Measurements from ENCODE around the gene GRID2IP. TPM values are rescaled to one million over a fixed set of nuclear protein-coding genes. Genes with fewer than 3 reads are reported as not detected.

GRID2IP gene
- polyA plus RNA-seq, 1 donor (not counting 4 experiments of a cell fraction or from before 2014, with no cell fraction given), result 0.04 TPM

DNA sequence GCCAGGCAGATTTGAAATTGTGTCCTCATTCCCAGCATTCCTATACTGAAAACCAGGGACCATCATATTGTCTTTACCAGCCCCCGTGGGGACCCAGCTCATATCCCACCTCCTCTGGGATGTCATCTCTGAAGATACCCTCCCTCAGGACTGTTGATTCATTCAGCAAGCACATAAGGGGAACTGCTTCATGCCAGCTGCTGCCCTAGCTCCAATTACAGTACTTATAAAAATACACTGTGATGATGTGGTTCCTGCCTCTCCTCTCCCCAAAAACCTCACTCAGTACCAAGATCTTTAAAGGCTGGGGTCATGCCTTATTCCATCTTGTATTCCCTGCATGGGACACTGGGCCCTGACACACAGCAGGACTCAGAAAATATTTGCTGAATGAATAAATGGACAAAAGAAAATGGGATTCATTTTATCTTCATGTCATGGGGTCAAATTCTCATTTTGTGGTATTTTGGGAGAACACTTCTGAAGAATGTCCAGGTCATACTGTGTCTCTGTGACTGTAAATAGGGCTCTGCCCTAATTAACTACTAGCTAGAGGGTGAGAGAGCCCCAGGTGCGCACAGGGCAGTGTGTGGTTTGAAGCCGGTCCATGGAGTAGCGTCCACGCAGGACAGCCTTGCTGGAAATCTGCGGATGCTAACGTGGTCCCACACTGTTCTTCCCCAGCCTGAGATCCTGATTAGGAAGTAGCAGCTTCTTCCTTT lies 74.5 kb downstream of the GRID2IP start:
- TF ChIP-seq EZH2 (IDR thresholded peaks at IDR 0.05; ENCODE audit: low read length), result no peak
- H3K4me2 ChIP-seq (ENCODE audit: control insufficient read depth, extremely low read depth, insufficient read depth, low read depth, low read length), result no peak overlapping the region
- peaks cover 36% of the 10 kb centered on the region for H4K20me1 ChIP-seq (ENCODE audit: control insufficient read depth, extremely low read depth, insufficient read depth, low read length)
- no peak for FAIRE-seq
- no peak overlapping the region for H2AFZ ChIP-seq (ENCODE audit: control insufficient read depth, low read length)
- no peaks in the 10 kb centered on the region for H3K9me1 ChIP-seq (ENCODE audit: control insufficient read depth, extremely low read depth, insufficient read depth, low read length)
- H3K27me3 ChIP-seq (ENCODE audit: control insufficient read depth, extremely low read depth, insufficient read depth, low read length), result no peaks in the 10 kb centered on the region
- no peaks in the 10 kb centered on the region for H3K9me3 ChIP-seq (ENCODE audit: control insufficient read depth, low read depth, low read length)
- H3K79me2 ChIP-seq (ENCODE audit: control insufficient read depth, insufficient read depth, low read length), result peaks cover 93% of the 10 kb centered on the region
- no peak for DNase-seq (ENCODE audit: low read depth, low spot score)
- no peak overlapping the region for H3K4me3 ChIP-seq (ENCODE audit: control insufficient read depth in 2 of 3, extremely low read depth in 1 of 3, insufficient read depth in 2 of 3, low read depth in 1 of 3, low read length in 3 of 3)
- dilution Hi-C loops (cut with MboI; ENCODE audit: extremely low pct_ligation_motif_present, low sequenced_read_pairs), result no loop called here
- no peak overlapping the region for H3K27ac ChIP-seq (ENCODE audit: control insufficient read depth, insufficient read depth, low read length)
- H3K4me1 ChIP-seq (ENCODE audit: control insufficient read depth, extremely low read depth, insufficient read depth, low read length), result no peaks in the 10 kb centered on the region
- H3K36me3 ChIP-seq (ENCODE audit: control insufficient read depth in 2 of 2, extremely low read depth in 1 of 2, insufficient read depth in 2 of 2, low read length in 2 of 2), result peaks cover 18 to 28% of the 10 kb centered on the region in 2 experiments
- H3K9ac ChIP-seq (ENCODE audit: control insufficient read depth, extremely low read depth, insufficient read depth, low read length), result no peak overlapping the region

DNA sequence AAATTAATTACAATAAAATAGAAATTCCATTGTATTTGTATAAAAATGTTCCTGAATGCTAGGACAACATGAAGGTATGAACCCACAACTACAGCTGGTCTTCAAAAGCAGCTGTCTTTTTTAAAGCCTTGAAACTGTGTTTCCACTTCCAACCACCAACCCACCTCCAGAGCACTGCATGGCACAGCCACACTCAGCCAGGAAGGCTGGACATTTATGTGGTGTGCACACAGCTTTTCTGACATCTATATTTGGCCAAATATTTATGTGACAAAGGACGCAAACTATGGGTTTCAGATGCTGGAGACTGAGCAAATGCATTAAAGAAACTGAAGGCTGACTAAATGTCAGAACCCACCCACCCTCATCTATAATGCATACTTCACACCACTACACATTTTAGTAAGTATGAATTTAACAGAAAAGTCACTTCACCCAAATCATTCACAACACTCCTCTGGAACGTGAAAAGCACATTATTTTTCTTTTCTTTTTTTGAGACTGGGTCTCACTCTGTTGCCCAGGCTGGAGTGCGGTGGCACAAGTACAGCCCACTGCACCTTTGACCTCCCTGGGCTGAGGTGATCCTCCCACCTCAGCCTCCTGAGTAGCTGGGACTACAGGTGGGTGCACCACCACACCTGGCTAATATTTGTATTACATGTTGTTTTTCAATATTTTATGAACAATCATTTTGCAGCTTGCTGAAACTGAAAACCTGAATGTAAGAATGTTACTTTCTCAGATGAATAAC lies 75.7 kb downstream of the GRID2IP start:
- Histone ChIP-seq H3K27me3 (ENCODE audit: control insufficient read depth, extremely low read depth, insufficient read depth, low read length) (no peaks in the 10 kb centered on the region), H3K36me3 (ENCODE audit: control insufficient read depth in 2 of 2, extremely low read depth in 1 of 2, insufficient read depth in 2 of 2, low read length in 2 of 2) (peaks cover 16 to 30% of the 10 kb centered on the region in 2 experiments), H3K79me2 (ENCODE audit: control insufficient read depth, insufficient read depth, low read length) (peaks cover 85% of the 10 kb centered on the region), H3K4me1 (ENCODE audit: control insufficient read depth, extremely low read depth, insufficient read depth, low read length) (no peaks in the 10 kb centered on the region), H3K9me3 (ENCODE audit: control insufficient read depth, low read depth, low read length) (no peaks in the 10 kb centered on the region), H3K9me1 (ENCODE audit: control insufficient read depth, extremely low read depth, insufficient read depth, low read length) (no peaks in the 10 kb centered on the region), H3K9ac (ENCODE audit: control insufficient read depth, extremely low read depth, insufficient read depth, low read length) (no peak overlapping the region), H2AFZ (ENCODE audit: control insufficient read depth, low read length) (no peak overlapping the region), H3K27ac (ENCODE audit: control insufficient read depth, insufficient read depth, low read length) (no peak overlapping the region), H4K20me1 (ENCODE audit: control insufficient read depth, extremely low read depth, insufficient read depth, low read length) (peaks cover 28% of the 10 kb centered on the region), H3K4me2 (ENCODE audit: control insufficient read depth, extremely low read depth, insufficient read depth, low read depth, low read length) (no peak overlapping the region), H3K4me3 (ENCODE audit: control insufficient read depth in 2 of 3, extremely low read depth in 1 of 3, insufficient read depth in 2 of 3, low read depth in 1 of 3, low read length in 3 of 3) (no peak overlapping the region)
- no peak for TF ChIP-seq EZH2 (IDR thresholded peaks at IDR 0.05; ENCODE audit: low read length)
- TF ChIP-seq, protein P1, sequence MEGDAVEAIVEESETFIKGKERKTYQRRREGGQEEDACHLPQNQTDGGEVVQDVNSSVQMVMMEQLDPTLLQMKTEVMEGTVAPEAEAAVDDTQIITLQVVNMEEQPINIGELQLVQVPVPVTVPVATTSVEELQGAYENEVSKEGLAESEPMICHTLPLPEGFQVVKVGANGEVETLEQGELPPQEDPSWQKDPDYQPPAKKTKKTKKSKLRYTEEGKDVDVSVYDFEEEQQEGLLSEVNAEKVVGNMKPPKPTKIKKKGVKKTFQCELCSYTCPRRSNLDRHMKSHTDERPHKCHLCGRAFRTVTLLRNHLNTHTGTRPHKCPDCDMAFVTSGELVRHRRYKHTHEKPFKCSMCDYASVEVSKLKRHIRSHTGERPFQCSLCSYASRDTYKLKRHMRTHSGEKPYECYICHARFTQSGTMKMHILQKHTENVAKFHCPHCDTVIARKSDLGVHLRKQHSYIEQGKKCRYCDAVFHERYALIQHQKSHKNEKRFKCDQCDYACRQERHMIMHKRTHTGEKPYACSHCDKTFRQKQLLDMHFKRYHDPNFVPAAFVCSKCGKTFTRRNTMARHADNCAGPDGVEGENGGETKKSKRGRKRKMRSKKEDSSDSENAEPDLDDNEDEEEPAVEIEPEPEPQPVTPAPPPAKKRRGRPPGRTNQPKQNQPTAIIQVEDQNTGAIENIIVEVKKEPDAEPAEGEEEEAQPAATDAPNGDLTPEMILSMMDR (optimal IDR thresholded peaks at IDR 0.05 in 1 of 3, IDR thresholded peaks at IDR 0.05 in 1 of 3, conservative IDR thresholded peaks at IDR 0.05 in 1 of 3; ENCODE audit: extremely low read depth in 1 of 3, insufficient read depth in 2 of 3, low read length in 3 of 3), result no peak
- DNase-seq (ENCODE audit: low read depth, low spot score), result no peak
- FAIRE-seq, result no peak
- dilution Hi-C loops (cut with MboI; ENCODE audit: extremely low pct_ligation_motif_present, low sequenced_read_pairs), result no loop called here

All from keratinocyte (primary cell).